Measurements from ENCODE around the gene TRAFD1. TPM values are rescaled to one million over a fixed set of nuclear protein-coding genes. Genes with fewer than 3 reads are reported as not detected.

TRAFD1 gene
- total and polyA plus RNA-seq, 9 of the 15 experiments (the other 6 are each of a cell fraction or from before 2014, with no cell fraction given): 41.3 to 85.5 (median 54.5) TPM

- TF ChIP-seq RERE (CRISPR knock-in tag; IDR thresholded peaks at IDR 0.05; ENCODE audit: borderline replicate concordance) (no peak), HOMEZ (CRISPR knock-in tag; IDR thresholded peaks at IDR 0.05) (no peak), RBFOX2 (IDR thresholded peaks at IDR 0.05; ENCODE audit: low read depth, low read length) (peak; percentile 59), SPI1 (IDR thresholded peaks at IDR 0.05; ENCODE audit: borderline replicate concordance, low read depth, low read length) (peak; percentile 90), ZFPM2 (CRISPR knock-in tag; IDR thresholded peaks at IDR 0.05) (0 out of 2 replicates have a peak, but pooled peaks have one; percentile 29), ZNF561 (CRISPR knock-in tag; conservative IDR thresholded peaks at IDR 0.05) (no peak), HDAC1 (IDR thresholded peaks at IDR 0.05) (peak in 1 of 2 experiments; percentile 72; a peak in 2 of 4 replicates), ZHX1 (conservative IDR thresholded peaks at IDR 0.05; ENCODE audit: low read length) (no peak), HNRNPUL1 (IDR thresholded peaks at IDR 0.05; ENCODE audit: low read length) (no peak), HDAC8 (tag; IDR thresholded peaks at IDR 0.05) (no peak), HDGF (IDR thresholded peaks at IDR 0.05) (0 out of 2 replicates have a peak, but pooled peaks have one; percentile 81), TBL1XR1 (IDR thresholded peaks at IDR 0.05; ENCODE audit: low read length in 2 of 2) (0 out of 4 replicates have a peak, but pooled peaks of 1 of the 2 experiments have one; percentile 13), BCL6 (CRISPR knock-in tag; IDR thresholded peaks at IDR 0.05) (no peak), ZNF511 (CRISPR knock-in tag; IDR thresholded peaks at IDR 0.05) (no peak), CREB5 (CRISPR knock-in tag; IDR thresholded peaks at IDR 0.05) (no peak)
These were observed 8.9 kb upstream of the TRAFD1 start (continued) for GRCh38 chr12:112116232-112117060.
